Erythroblast (primary cell): Measurements from ENCODE around the gene CSF2.

Source experiments
- GATA1 ChIP-seq: IDR thresholded peaks from 2 replicates; pipeline ENCODE4 v1.6.1; 2011; ENCODE audit warnings: low read depth, mild to moderate bottlenecking, control low read depth, low read length, moderate library complexity
- POLR2A ChIP-seq: IDR thresholded peaks from 2 replicates; pipeline ENCODE4 v1.6.1; 2011; ENCODE audit warnings: mild to moderate bottlenecking, low read length

- TF ChIP-seq POLR2A = no peak
- TF ChIP-seq GATA1 = no peak
Measured at GRCh38 chr5:132090107-132090506, 16.5 kb downstream of the CSF2 start.
